ENCODE measurements around the gene NEK3. TPM values are rescaled to one million over a fixed set of nuclear protein-coding genes. Genes with fewer than 3 reads are reported as not detected.

NEK3 gene
- total RNA-seq, 1 experiment from 2014 or later: 1.6 TPM

GRCh38 chr13:52137489-52137888 lies 21.9 kb downstream of the NEK3 start:
- Histone ChIP-seq H3K4me3 (no peak overlapping the region), H3F3A (ENCODE audit: insufficient read depth, low read depth) (no peaks in the 10 kb centered on the region), H3K4me2 (no peak overlapping the region), H3K4me1 (replicated peaks; ENCODE audit: insufficient read depth) (no peaks in the 10 kb centered on the region), H3K9me2 (ENCODE audit: insufficient read depth) (no peaks in the 10 kb centered on the region), H3K36me3 (ENCODE audit: low read depth) (no peaks in the 10 kb centered on the region), H3K79me2 (ENCODE audit: low read depth) (no peaks in the 10 kb centered on the region), H3K27me3 (ENCODE audit: insufficient read depth, low read depth) (no peaks in the 10 kb centered on the region), H3K9me3 (ENCODE audit: insufficient read depth, low read depth) (no peaks in the 10 kb centered on the region), H4K20me1 (ENCODE audit: insufficient read depth) (no peaks in the 10 kb centered on the region), H3K27ac (no peak overlapping the region), H2AFZ (no peak overlapping the region)
- DNase-seq: no peak
- POLR2A ChIA-PET (ENCODE audit: unreplicated experiment): no interaction called here
- intact Hi-C loops (cut with micrococcal nuclease; ENCODE audit: unreplicated experiment): no loop called here
- no TSS peak for BruUV-seq (replicated peaks)
- no peak for TF ChIP-seq CTCF (conservative IDR thresholded peaks at IDR 0.05)
- no peak for TF ChIP-seq EZH2 (IDR thresholded peaks at IDR 0.05; ENCODE audit: low read depth)
- CTCF ChIA-PET: no interaction called here

GRCh38 chr13:52136763-52137162 lies 22.6 kb downstream of the NEK3 start:
- Histone ChIP-seq H3K27me3 (ENCODE audit: insufficient read depth, low read depth) (no peaks in the 10 kb centered on the region), H3K36me3 (ENCODE audit: low read depth) (no peaks in the 10 kb centered on the region), H3F3A (ENCODE audit: insufficient read depth, low read depth) (no peaks in the 10 kb centered on the region), H3K9me3 (ENCODE audit: insufficient read depth, low read depth) (no peaks in the 10 kb centered on the region), H3K79me2 (ENCODE audit: low read depth) (no peaks in the 10 kb centered on the region), H3K27ac (no peak overlapping the region), H4K20me1 (ENCODE audit: insufficient read depth) (no peaks in the 10 kb centered on the region), H2AFZ (no peak overlapping the region), H3K4me3 (no peak overlapping the region), H3K9me2 (ENCODE audit: insufficient read depth) (no peaks in the 10 kb centered on the region), H3K4me1 (replicated peaks; ENCODE audit: insufficient read depth) (no peaks in the 10 kb centered on the region), H3K4me2 (no peak overlapping the region)
- POLR2A ChIA-PET (ENCODE audit: unreplicated experiment): no interaction called here
- no peak for TF ChIP-seq CTCF (conservative IDR thresholded peaks at IDR 0.05)
- TF ChIP-seq EZH2 (IDR thresholded peaks at IDR 0.05; ENCODE audit: low read depth): no peak
- CTCF ChIA-PET: no interaction called here
- intact Hi-C loops (cut with micrococcal nuclease; ENCODE audit: unreplicated experiment): no loop called here
- no TSS peak for BruUV-seq (replicated peaks)
- no peak for DNase-seq

GRCh38 chr13:52130641-52131040 lies 28.8 kb downstream of the NEK3 start:
- Histone ChIP-seq H3K36me3 (ENCODE audit: low read depth) (no peaks in the 10 kb centered on the region), H3K79me2 (ENCODE audit: low read depth) (no peaks in the 10 kb centered on the region), H3K4me1 (replicated peaks; ENCODE audit: insufficient read depth) (peaks cover 11% of the 10 kb centered on the region), H3F3A (ENCODE audit: insufficient read depth, low read depth) (no peaks in the 10 kb centered on the region; the same call in 1 of the 2 replicates), H3K9me3 (ENCODE audit: insufficient read depth, low read depth) (no peaks in the 10 kb centered on the region), H4K20me1 (ENCODE audit: insufficient read depth) (no peaks in the 10 kb centered on the region), H3K9me2 (ENCODE audit: insufficient read depth) (no peaks in the 10 kb centered on the region), H3K4me2 (no peak overlapping the region), H3K27me3 (ENCODE audit: insufficient read depth, low read depth) (no peaks in the 10 kb centered on the region; the same call in 1 of the 2 replicates), H3K27ac (no peak overlapping the region), H3K4me3 (no peak overlapping the region), H2AFZ (no peak overlapping the region)
- POLR2A ChIA-PET (ENCODE audit: unreplicated experiment): no interaction called here
- CTCF ChIA-PET: no interaction called here
- no TSS peak for BruUV-seq (replicated peaks)
- peak in 1 of 2 experiments; percentile 48 for DNase-seq
- TF ChIP-seq EZH2 (IDR thresholded peaks at IDR 0.05; ENCODE audit: low read depth): no peak
- no peak for TF ChIP-seq CTCF (conservative IDR thresholded peaks at IDR 0.05)
- intact Hi-C loops (cut with micrococcal nuclease; ENCODE audit: unreplicated experiment): no loop called here
